GM12878 (cell line): Measurements from ENCODE around the gene GPR87. TPM values are rescaled to one million over a fixed set of nuclear protein-coding genes. Genes with fewer than 3 reads are reported as not detected.

Source experiments
- ATAC-seq: fragments of 200-7000 bp; cut with Tn5 transposase; 3 replicates; pipeline ENCODE4 v1.9.1; 2020; ENCODE audit warnings: mild to moderate bottlenecking, moderate library complexity
- BruUV-seq: library from RNA; stranded (reverse); fragments of 400-500 nt; replicated peaks from 2 replicates; lab custom pipeline; 2021; lab: Mats Ljungman, UMichigan
- CTCF ChIA-PET: fragments of 300-600 bp; sonication (Branson Sonifier 250); formaldehyde crosslinking; extraction: SDS; loops from one replicate; lab custom pipeline; 2021; ENCODE audit warnings: inconsistent platforms; lab: Yijun Ruan, JAX
- POLR2A ChIA-PET: fragments of 350-600 bp; formaldehyde crosslinking; extraction: SDS; loops from one replicate; lab custom pipeline; 2021; ENCODE audit warnings: inconsistent platforms; lab: Charles Lee
- RAD21 ChIA-PET: fragments of 300-600 bp; sonication (Branson Sonifier 250); formaldehyde crosslinking; loops from one replicate; lab custom pipeline; 2023; ENCODE audit warnings: antibody characterized with exemption; ENCODE audit not compliant: unreplicated experiment; lab: Charles Lee
- SMC1A ChIA-PET: fragments of 300-600 bp; sonication (Branson Sonifier 250); formaldehyde crosslinking; loops from one replicate; lab custom pipeline; 2023; ENCODE audit not compliant: unreplicated experiment, uncharacterized antibody; lab: Charles Lee
- DNase-seq: peaks from one replicate; pipeline ENCODE4 v3.0.0-alpha.2; 2011; ENCODE audit warnings: low read depth, low spot score
- FAIRE-seq: peaks from 3 replicates; lab custom pipeline; 2011; peaks lifted over from hg19 to GRCh38; lab: Jason Lieb, UNC
- H2AFZ ChIP-seq: 2 replicates; pipeline ENCODE4 v1.6.0; 2011; ENCODE audit warnings: low read depth, low read length, control low read depth; ENCODE audit not compliant: control insufficient read depth
- H3K27ac ChIP-seq: 2 replicates; pipeline ENCODE4 v1.5.1; 2011; ENCODE audit warnings: control low read depth; ENCODE audit not compliant: control insufficient read depth, insufficient read depth
- H3K27me3 ChIP-seq, 2 experiments: replicated peaks in 1 of 2; 2 replicates each; pipeline versions ENCODE4 v1.6.0 to v1.6.1; 2011; ENCODE audit warnings: low read length in 1 of 2; ENCODE audit not compliant: control insufficient read depth in 2 of 2, insufficient read depth in 2 of 2
- H3K36me3 ChIP-seq, 2 experiments: 2 replicates each; pipeline ENCODE4 v1.5.1; 2011; ENCODE audit warnings: low read length in 1 of 2; ENCODE audit not compliant: control insufficient read depth in 2 of 2, insufficient read depth in 2 of 2
- H3K4me1 ChIP-seq: 2 replicates; pipeline ENCODE4 v1.6.1; 2011; ENCODE audit warnings: mild to moderate bottlenecking, low read length, moderate library complexity, mixed read lengths; ENCODE audit not compliant: control insufficient read depth, insufficient read depth
- H3K4me2 ChIP-seq: 2 replicates; pipeline ENCODE4 v1.6.0; 2011; ENCODE audit warnings: control low read depth; ENCODE audit not compliant: control insufficient read depth, insufficient read depth
- H3K4me3 ChIP-seq: fragments of 200-600 bp; sonication (generic); 2 replicates; pipeline ENCODE4 v1.5.1; 2016
- H3K79me2 ChIP-seq: 2 replicates; pipeline ENCODE4 v1.6.0; 2011; ENCODE audit warnings: low read length; ENCODE audit not compliant: control insufficient read depth, insufficient read depth
- H3K9ac ChIP-seq: 2 replicates; pipeline ENCODE4 v1.8.0; 2011; ENCODE audit warnings: low read length, control low read depth, mixed read lengths; ENCODE audit not compliant: control insufficient read depth, insufficient read depth
- H3K9me3 ChIP-seq: replicated peaks from 3 replicates; pipeline ENCODE4 v1.5.1; 2011; ENCODE audit warnings: mild to moderate bottlenecking, low read length; ENCODE audit not compliant: control insufficient read depth, insufficient read depth
- H4K20me1 ChIP-seq: 2 replicates; pipeline ENCODE4 v1.6.0; 2011; ENCODE audit not compliant: control insufficient read depth, insufficient read depth
- CBX3 ChIP-seq: fragments of 200-600 bp; sonication (generic); IDR thresholded peaks from 2 replicates; pipeline ENCODE4 v1.6.1; 2016; ENCODE audit warnings: low read depth, borderline replicate concordance
- EGR1 ChIP-seq, 2 experiments: IDR thresholded peaks; 1 replicate in 1 of 2; 2 replicates in 1 of 2; pipeline ENCODE4 v1.6.1; 2011 to 2012; ENCODE audit warnings: low read depth in 2 of 2, low read length in 2 of 2, borderline replicate concordance in 1 of 2, mild to moderate bottlenecking in 1 of 2, moderate library complexity in 1 of 2
- IKZF1 ChIP-seq: fragments of 450-650 bp; conservative IDR thresholded peaks from 2 replicates; pipeline ENCODE4 v1.6.1; 2017; ENCODE audit warnings: antibody characterized with exemption, mild to moderate bottlenecking
- RB1 ChIP-seq: fragments of 450-650 bp; formaldehyde crosslinking; IDR thresholded peaks from 2 replicates; pipeline ENCODE4 v1.6.1; 2017; ENCODE audit warnings: mild to moderate bottlenecking, borderline replicate concordance
- STAT3 ChIP-seq: IDR thresholded peaks from 2 replicates; pipeline ENCODE4 v1.6.1; 2011; ENCODE audit warnings: low read depth, low read length, improper control_type of control experiment
- ZNF384 ChIP-seq: IDR thresholded peaks from 2 replicates; pipeline ENCODE4 v1.6.1; 2012; ENCODE audit warnings: low read depth, mild to moderate bottlenecking, low read length, improper control_type of control experiment, borderline replicate concordance
- WGBS: methylation state at CpG from one replicate; pipeline ENCODE4 v1.1.6; 2016; ENCODE audit warnings: low lambda C conversion rate; ENCODE audit not compliant: insufficient replicate concordance, insufficient coverage; ENCODE audit errors: missing lambda C conversion rate; 5-methylcytosine and 5-hydroxymethylcytosine counted together
- in situ Hi-C: fragments of 300-500 bp; cut with MboI; formaldehyde crosslinking; loops from 9 replicates; pipeline ENCODE4 v1.14.3; 2018; ENCODE audit warnings: mixed read lengths
- intact Hi-C: fragments of 100-400 bp; cut with micrococcal nuclease; formaldehyde crosslinking; loops from one replicate; pipeline ENCODE4 v1.14.2; 2022; ENCODE audit not compliant: unreplicated experiment
- polyA plus RNA-seq, 11 experiments: library from polyadenylated mRNA; depleted of rRNA in 4 of 11; unstranded in 6 of 11; stranded (reverse) in 5 of 11; fragments of >200 nt; fragmentation: Nextera tagmentation in 4 of 11; fragmentation: Illumina TruSeq in 1 of 11; extraction: Ambion mirVana in 4 of 11; extraction: Trizol in 1 of 11; gene quantifications; 1 replicate in 1 of 11; 2 replicates in 10 of 11; pipeline versions ENCODE4 v1.2.1 to v1.2.3, GENCODE V29; 2011 to 2016; ENCODE audit warnings: inconsistent platforms in 2 of 11, missing spikeins in 2 of 11, low read depth in 1 of 11
- total RNA-seq, 4 experiments: library from RNA; depleted of rRNA in 3 of 4; stranded (reverse); fragments of >200 nt in 3 of 4; fragmentation: Illumina TruSeq in 1 of 4; extraction: Trizol in 1 of 4; gene quantifications; 2 replicates each; pipeline versions ENCODE4 v1.2.1 to v1.2.3, GENCODE V29; 2013 to 2021
- TF ChIP-seq, protein P1 (sequence below): fragments of 150-350 bp; IDR thresholded peaks from 2 replicates; pipeline ENCODE4 v1.6.1; 2014; ENCODE audit warnings: mild to moderate bottlenecking, low read depth, low read length
- TF ChIP-seq, protein P2 (sequence below): fragments of 450-650 bp; IDR thresholded peaks from 2 replicates; pipeline ENCODE4 v1.6.1; 2016; ENCODE audit warnings: mild to moderate bottlenecking
- TF ChIP-seq, protein P3 (sequence below): fragments of 450-650 bp; formaldehyde crosslinking; IDR thresholded peaks from 2 replicates; pipeline ENCODE4 v1.4.0; 2020; ENCODE audit warnings: mild to moderate bottlenecking, moderate library complexity
- TF ChIP-seq, protein P4 (sequence below): fragments of 450-650 bp; IDR thresholded peaks from 2 replicates; pipeline ENCODE4 v1.6.1; 2016; ENCODE audit warnings: mild to moderate bottlenecking
- TF ChIP-seq, protein P5 (sequence below): fragments of 450-650 bp; formaldehyde crosslinking; IDR thresholded peaks from 2 replicates; pipeline ENCODE4 v1.5.0; 2022; ENCODE audit warnings: mild to moderate bottlenecking, missing genetic modification characterization

The GPR87 gene
- total and polyA plus RNA-seq, 10 of the 15 experiments (the other 5 are each of a cell fraction or from before 2014, with no cell fraction given) = 0.06 to 0.27 (median 0.16) TPM; not detected in 5

DNA sequence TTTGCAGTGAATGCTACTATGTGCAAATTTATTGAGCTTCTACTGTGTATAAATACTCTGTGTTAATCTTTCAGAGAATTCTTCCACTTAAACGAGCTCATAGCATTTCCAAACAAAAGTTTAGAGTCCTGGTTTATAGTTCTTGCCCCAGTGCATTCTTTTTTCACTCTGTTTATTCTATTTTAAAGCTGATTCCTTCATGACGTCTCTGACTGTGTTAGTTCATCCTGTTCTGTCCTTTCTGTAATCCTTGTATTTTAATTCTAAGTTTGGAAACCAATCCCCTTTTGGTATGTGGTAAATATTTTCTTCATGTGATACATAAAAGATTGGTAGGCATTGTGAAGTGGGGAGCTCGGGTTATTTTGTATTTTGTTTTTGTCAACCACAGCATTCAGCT, 57.0 kb downstream of the GPR87 start:
- Histone ChIP-seq H3K27ac (no peak overlapping the region), H2AFZ (no peak overlapping the region), H4K20me1 (no peaks in the 10 kb centered on the region), H3K79me2 (no peaks in the 10 kb centered on the region), H3K9me3 (no peaks in the 10 kb centered on the region), H3K4me2 (no peak overlapping the region), H3K27me3 (no peaks in the 10 kb centered on the region; a peak in 1 of 4 replicates), H3K4me3 (no peak overlapping the region), H3K36me3 (no peaks in the 10 kb centered on the region), H3K9ac (no peak overlapping the region), H3K4me1 (no peaks in the 10 kb centered on the region)
- ChIA-PET POLR2A (no interaction called here), RAD21 (no interaction called here), CTCF (interaction anchor here (1.0 to 1.8 kb wide), 6 partner anchors 19 to 92 kb away, joined by 3 to 9 read pairs (median 3); partner anchors contain the start of gene P2RY14), SMC1A (interaction anchor here (0.7 to 1.6 kb wide), 6 partner anchors 8 to 935 kb away, joined by 3 to 5 read pairs (median 3); partner anchors contain the start of gene P2RY14)
- FAIRE-seq (no peak), DNase-seq (no peak), ATAC-seq (no peak)
- in situ Hi-C loops = no loop called here
- 55% methylated on average over 3 of the region's 3 CpGs for WGBS
- BruUV-seq = no TSS peak
- intact Hi-C loops = no loop called here
- no peak for TF ChIP-seq CBX3
- TF ChIP-seq ZNF384 = no peak
- no peak for TF ChIP-seq IKZF1
- TF ChIP-seq, protein P1, sequence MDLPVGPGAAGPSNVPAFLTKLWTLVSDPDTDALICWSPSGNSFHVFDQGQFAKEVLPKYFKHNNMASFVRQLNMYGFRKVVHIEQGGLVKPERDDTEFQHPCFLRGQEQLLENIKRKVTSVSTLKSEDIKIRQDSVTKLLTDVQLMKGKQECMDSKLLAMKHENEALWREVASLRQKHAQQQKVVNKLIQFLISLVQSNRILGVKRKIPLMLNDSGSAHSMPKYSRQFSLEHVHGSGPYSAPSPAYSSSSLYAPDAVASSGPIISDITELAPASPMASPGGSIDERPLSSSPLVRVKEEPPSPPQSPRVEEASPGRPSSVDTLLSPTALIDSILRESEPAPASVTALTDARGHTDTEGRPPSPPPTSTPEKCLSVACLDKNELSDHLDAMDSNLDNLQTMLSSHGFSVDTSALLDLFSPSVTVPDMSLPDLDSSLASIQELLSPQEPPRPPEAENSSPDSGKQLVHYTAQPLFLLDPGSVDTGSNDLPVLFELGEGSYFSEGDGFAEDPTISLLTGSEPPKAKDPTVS = no peak
- TF ChIP-seq, protein P2, sequence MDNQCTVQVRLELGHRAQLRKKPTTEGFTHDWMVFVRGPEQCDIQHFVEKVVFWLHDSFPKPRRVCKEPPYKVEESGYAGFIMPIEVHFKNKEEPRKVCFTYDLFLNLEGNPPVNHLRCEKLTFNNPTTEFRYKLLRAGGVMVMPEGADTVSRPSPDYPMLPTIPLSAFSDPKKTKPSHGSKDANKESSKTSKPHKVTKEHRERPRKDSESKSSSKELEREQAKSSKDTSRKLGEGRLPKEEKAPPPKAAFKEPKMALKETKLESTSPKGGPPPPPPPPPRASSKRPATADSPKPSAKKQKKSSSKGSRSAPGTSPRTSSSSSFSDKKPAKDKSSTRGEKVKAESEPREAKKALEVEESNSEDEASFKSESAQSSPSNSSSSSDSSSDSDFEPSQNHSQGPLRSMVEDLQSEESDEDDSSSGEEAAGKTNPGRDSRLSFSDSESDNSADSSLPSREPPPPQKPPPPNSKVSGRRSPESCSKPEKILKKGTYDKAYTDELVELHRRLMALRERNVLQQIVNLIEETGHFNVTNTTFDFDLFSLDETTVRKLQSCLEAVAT = no peak
- TF ChIP-seq, protein P3, sequence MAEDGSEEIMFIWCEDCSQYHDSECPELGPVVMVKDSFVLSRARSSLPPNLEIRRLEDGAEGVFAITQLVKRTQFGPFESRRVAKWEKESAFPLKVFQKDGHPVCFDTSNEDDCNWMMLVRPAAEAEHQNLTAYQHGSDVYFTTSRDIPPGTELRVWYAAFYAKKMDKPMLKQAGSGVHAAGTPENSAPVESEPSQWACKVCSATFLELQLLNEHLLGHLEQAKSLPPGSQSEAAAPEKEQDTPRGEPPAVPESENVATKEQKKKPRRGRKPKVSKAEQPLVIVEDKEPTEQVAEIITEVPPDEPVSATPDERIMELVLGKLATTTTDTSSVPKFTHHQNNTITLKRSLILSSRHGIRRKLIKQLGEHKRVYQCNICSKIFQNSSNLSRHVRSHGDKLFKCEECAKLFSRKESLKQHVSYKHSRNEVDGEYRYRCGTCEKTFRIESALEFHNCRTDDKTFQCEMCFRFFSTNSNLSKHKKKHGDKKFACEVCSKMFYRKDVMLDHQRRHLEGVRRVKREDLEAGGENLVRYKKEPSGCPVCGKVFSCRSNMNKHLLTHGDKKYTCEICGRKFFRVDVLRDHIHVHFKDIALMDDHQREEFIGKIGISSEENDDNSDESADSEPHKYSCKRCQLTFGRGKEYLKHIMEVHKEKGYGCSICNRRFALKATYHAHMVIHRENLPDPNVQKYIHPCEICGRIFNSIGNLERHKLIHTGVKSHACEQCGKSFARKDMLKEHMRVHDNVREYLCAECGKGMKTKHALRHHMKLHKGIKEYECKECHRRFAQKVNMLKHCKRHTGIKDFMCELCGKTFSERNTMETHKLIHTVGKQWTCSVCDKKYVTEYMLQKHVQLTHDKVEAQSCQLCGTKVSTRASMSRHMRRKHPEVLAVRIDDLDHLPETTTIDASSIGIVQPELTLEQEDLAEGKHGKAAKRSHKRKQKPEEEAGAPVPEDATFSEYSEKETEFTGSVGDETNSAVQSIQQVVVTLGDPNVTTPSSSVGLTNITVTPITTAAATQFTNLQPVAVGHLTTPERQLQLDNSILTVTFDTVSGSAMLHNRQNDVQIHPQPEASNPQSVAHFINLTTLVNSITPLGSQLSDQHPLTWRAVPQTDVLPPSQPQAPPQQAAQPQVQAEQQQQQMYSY (CRISPR knock-in tag) = no peak
- TF ChIP-seq RB1 = no peak
- TF ChIP-seq, protein P4, sequence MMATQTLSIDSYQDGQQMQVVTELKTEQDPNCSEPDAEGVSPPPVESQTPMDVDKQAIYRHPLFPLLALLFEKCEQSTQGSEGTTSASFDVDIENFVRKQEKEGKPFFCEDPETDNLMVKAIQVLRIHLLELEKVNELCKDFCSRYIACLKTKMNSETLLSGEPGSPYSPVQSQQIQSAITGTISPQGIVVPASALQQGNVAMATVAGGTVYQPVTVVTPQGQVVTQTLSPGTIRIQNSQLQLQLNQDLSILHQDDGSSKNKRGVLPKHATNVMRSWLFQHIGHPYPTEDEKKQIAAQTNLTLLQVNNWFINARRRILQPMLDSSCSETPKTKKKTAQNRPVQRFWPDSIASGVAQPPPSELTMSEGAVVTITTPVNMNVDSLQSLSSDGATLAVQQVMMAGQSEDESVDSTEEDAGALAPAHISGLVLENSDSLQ = no peak
- TF ChIP-seq, protein P5, sequence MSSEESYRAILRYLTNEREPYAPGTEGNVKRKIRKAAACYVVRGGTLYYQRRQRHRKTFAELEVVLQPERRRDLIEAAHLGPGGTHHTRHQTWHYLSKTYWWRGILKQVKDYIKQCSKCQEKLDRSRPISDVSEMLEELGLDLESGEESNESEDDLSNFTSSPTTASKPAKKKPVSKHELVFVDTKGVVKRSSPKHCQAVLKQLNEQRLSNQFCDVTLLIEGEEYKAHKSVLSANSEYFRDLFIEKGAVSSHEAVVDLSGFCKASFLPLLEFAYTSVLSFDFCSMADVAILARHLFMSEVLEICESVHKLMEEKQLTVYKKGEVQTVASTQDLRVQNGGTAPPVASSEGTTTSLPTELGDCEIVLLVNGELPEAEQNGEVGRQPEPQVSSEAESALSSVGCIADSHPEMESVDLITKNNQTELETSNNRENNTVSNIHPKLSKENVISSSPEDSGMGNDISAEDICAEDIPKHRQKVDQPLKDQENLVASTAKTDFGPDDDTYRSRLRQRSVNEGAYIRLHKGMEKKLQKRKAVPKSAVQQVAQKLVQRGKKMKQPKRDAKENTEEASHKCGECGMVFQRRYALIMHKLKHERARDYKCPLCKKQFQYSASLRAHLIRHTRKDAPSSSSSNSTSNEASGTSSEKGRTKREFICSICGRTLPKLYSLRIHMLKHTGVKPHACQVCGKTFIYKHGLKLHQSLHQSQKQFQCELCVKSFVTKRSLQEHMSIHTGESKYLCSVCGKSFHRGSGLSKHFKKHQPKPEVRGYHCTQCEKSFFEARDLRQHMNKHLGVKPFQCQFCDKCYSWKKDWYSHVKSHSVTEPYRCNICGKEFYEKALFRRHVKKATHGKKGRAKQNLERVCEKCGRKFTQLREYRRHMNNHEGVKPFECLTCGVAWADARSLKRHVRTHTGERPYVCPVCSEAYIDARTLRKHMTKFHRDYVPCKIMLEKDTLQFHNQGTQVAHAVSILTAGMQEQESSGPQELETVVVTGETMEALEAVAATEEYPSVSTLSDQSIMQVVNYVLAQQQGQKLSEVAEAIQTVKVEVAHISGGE (CRISPR knock-in tag) = no peak
- no peak for TF ChIP-seq EGR1 (IDR thresholded peaks at IDR 0.05; ENCODE audit: borderline replicate concordance in 1 of 2, low read depth in 2 of 2, low read length in 2 of 2)
- no peak for TF ChIP-seq STAT3
